HepG2 (cell line): ENCODE results near the gene ACSL4. TPM values are rescaled to one million over a fixed set of nuclear protein-coding genes. Genes with fewer than 3 reads are reported as not detected.
A peak's percentile ranks its signal among the peaks of the same experiment; 100 is the strongest.

Experiments
- ERF ChIP-seq: IDR thresholded peaks from 2 replicates; pipeline ENCODE4 v1.6.1; 2018; ENCODE audit warnings: missing biosample characterization, missing genetic modification reagents
- FIP1L1 ChIP-seq: fragments of 200-400 bp; formaldehyde crosslinking; IDR thresholded peaks from 2 replicates; pipeline ENCODE4 v1.6.1; 2018; ENCODE audit warnings: low read depth, mild to moderate bottlenecking, low read length, moderate library complexity, borderline replicate concordance; ENCODE audit not compliant: insufficient read depth
- FOXA3 ChIP-seq: IDR thresholded peaks from 2 replicates; pipeline ENCODE4 v1.6.1; 2016; ENCODE audit warnings: missing genetic modification reagents, missing compliant biosample characterization
- HOXA9 ChIP-seq: sonication (generic); formaldehyde crosslinking; IDR thresholded peaks from 2 replicates; pipeline ENCODE4 v1.8.1; 2022; ENCODE audit warnings: missing genetic modification reagents, mild to moderate bottlenecking, moderate library complexity, borderline replicate concordance
- NKX3-1 ChIP-seq: sonication (generic); formaldehyde crosslinking; IDR thresholded peaks from 2 replicates; pipeline ENCODE4 v1.5.0; 2020; ENCODE audit warnings: missing genetic modification reagents
- PHF21A ChIP-seq: sonication (generic); formaldehyde crosslinking; IDR thresholded peaks from 2 replicates; pipeline ENCODE4 v1.5.0; 2020; ENCODE audit warnings: mild to moderate bottlenecking, missing genetic modification reagents
- PITX1 ChIP-seq: sonication (generic); formaldehyde crosslinking; IDR thresholded peaks from 2 replicates; pipeline ENCODE4 v1.5.1; 2020; ENCODE audit warnings: mild to moderate bottlenecking, missing genetic modification reagents
- SP4 ChIP-seq: sonication (generic); formaldehyde crosslinking; IDR thresholded peaks from 2 replicates; pipeline ENCODE4 v1.8.1; 2023; ENCODE audit warnings: mild to moderate bottlenecking, missing genetic modification reagents
- ZNF34 ChIP-seq: sonication (generic); formaldehyde crosslinking; IDR thresholded peaks from 2 replicates; pipeline ENCODE4 v1.4.0; 2020; ENCODE audit warnings: mild to moderate bottlenecking, missing genetic modification reagents, borderline replicate concordance
- ZNF788 ChIP-seq: sonication (generic); formaldehyde crosslinking; IDR thresholded peaks from 2 replicates; pipeline ENCODE4 v1.5.0; 2020; ENCODE audit warnings: mild to moderate bottlenecking, missing genetic modification reagents, borderline replicate concordance
- polyA plus RNA-seq, 8 experiments: library from polyadenylated mRNA; depleted of rRNA in 3 of 8; stranded (reverse) in 7 of 8; unstranded in 1 of 8; fragments of >200 nt; fragmentation: Illumina TruSeq in 4 of 8; extraction: Trizol in 4 of 8; gene quantifications; 2 replicates each; pipeline versions ENCODE4 v1.2.1 to v1.2.3, GENCODE V29; 2011 to 2016; ENCODE audit warnings: low read depth in 4 of 8, missing spikeins in 1 of 8, mixed read lengths in 1 of 8; ENCODE audit not compliant: insufficient read depth in 1 of 8
- total RNA-seq, 5 experiments: library from RNA; depleted of rRNA; stranded (reverse); fragments of >200 nt; fragmentation: Illumina TruSeq; extraction: Trizol; gene quantifications; 2 replicates each; pipeline ENCODE4 v1.2.3, GENCODE V29; 2016; ENCODE audit warnings: low read depth in 1 of 5
- TF ChIP-seq, protein P1 (sequence below): sonication (generic); formaldehyde crosslinking; IDR thresholded peaks from 2 replicates; pipeline ENCODE4 v1.8.1; 2023; ENCODE audit warnings: missing genetic modification reagents, mild to moderate bottlenecking, borderline replicate concordance
- TF ChIP-seq, protein P2 (sequence below): sonication (generic); formaldehyde crosslinking; IDR thresholded peaks from 2 replicates; pipeline ENCODE4 v1.4.0; 2020; ENCODE audit warnings: missing genetic modification reagents
- TF ChIP-seq, protein P3 (sequence below): sonication (generic); formaldehyde crosslinking; IDR thresholded peaks from 2 replicates; pipeline ENCODE4 v1.5.0; 2020; ENCODE audit warnings: mild to moderate bottlenecking, missing genetic modification reagents

Gene ACSL4
- total and polyA plus RNA-seq, 2 of the 13 experiments (the other 11 are each of a cell fraction or from before 2014, with no cell fraction given), result 207 to 316 TPM

GRCh38 chrX:109739625-109740432, 6.8 kb upstream of the ACSL4 start (continued):
- peak; percentile 23; the same call in 1 of the 2 replicates for TF ChIP-seq ZNF788
- TF ChIP-seq, protein P1, sequence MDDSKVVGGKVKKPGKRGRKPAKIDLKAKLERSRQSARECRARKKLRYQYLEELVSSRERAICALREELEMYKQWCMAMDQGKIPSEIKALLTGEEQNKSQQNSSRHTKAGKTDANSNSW (CRISPR knock-in tag), result no peak
- TF ChIP-seq, protein P2, sequence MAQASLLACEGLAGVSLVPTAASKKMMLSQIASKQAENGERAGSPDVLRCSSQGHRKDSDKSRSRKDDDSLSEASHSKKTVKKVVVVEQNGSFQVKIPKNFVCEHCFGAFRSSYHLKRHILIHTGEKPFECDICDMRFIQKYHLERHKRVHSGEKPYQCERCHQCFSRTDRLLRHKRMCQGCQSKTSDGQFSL (CRISPR knock-in tag), result no peak
- TF ChIP-seq HOXA9 (CRISPR knock-in tag), result no peak
- peak; percentile 98 for TF ChIP-seq FOXA3 (CRISPR knock-in tag)
- TF ChIP-seq PHF21A, result no peak
- no peak for TF ChIP-seq ZNF34 (CRISPR knock-in tag)
- TF ChIP-seq SP4 (CRISPR knock-in tag), result no peak
- peak; percentile 66; the same call in 1 of the 2 replicates for TF ChIP-seq ERF (CRISPR knock-in tag)
- TF ChIP-seq FIP1L1, result no peak
- TF ChIP-seq, protein P3, sequence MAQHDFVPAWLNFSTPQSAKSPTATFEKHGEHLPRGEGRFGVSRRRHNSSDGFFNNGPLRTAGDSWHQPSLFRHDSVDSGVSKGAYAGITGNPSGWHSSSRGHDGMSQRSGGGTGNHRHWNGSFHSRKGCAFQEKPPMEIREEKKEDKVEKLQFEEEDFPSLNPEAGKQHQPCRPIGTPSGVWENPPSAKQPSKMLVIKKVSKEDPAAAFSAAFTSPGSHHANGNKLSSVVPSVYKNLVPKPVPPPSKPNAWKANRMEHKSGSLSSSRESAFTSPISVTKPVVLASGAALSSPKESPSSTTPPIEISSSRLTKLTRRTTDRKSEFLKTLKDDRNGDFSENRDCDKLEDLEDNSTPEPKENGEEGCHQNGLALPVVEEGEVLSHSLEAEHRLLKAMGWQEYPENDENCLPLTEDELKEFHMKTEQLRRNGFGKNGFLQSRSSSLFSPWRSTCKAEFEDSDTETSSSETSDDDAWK (CRISPR knock-in tag), result no peak
- 0 out of 2 replicates have a peak, but pooled peaks have one; percentile 66 for TF ChIP-seq NKX3-1 (CRISPR knock-in tag)
- peak; percentile 90 for TF ChIP-seq PITX1
